Thoracic aorta (tissue), 2 donors: Measurements from ENCODE around the gene ANAPC10. TPM values are rescaled to one million over a fixed set of nuclear protein-coding genes. Genes with fewer than 3 reads are reported as not detected.
A peak's percentile ranks its signal among the peaks of the same experiment; 100 is the strongest.

ENCODE experiments used
- ATAC-seq: fragments of 150-250 bp; one replicate; pipeline ENCODE4 v1.8.0; 2017; ENCODE audit warnings: low read depth; ENCODE audit not compliant: insufficient number of reproducible peaks, low FRiP score
- DNase-seq: peaks from one replicate; pipeline ENCODE4 v3.0.0-alpha.2; 2020; ENCODE audit warnings: low spot score
- H3K27ac ChIP-seq, 2 donors: fragments of 200-600 bp; sonication (generic); 1 replicate in 1 of 2; 2 replicates in 1 of 2; pipeline ENCODE4 v1.5.1; 2016; ENCODE audit warnings: mild to moderate bottlenecking in 2 of 2, moderate library complexity in 2 of 2
- H3K27me3 ChIP-seq: fragments of 200-600 bp; sonication (generic); replicated peaks from 2 replicates; pipeline ENCODE4 v1.6.0; 2016; ENCODE audit warnings: mild to moderate bottlenecking; ENCODE audit not compliant: insufficient read depth
- H3K36me3 ChIP-seq: fragments of 200-600 bp; sonication (generic); one replicate; pipeline ENCODE4 v1.5.1; 2016
- H3K4me1 ChIP-seq, 2 donors: fragments of 200-600 bp; sonication (generic); 1 replicate in 1 of 2; 2 replicates in 1 of 2; pipeline versions ENCODE4 v1.5.1 to v1.6.0; 2016; ENCODE audit warnings: low read depth in 2 of 2, mild to moderate bottlenecking in 1 of 2; ENCODE audit not compliant: control insufficient read depth in 1 of 2
- H3K4me3 ChIP-seq: fragments of 200-600 bp; sonication (generic); 2 replicates; pipeline ENCODE4 v1.5.1; 2016; ENCODE audit warnings: mild to moderate bottlenecking
- H3K9me3 ChIP-seq: fragments of 200-600 bp; sonication (generic); 2 replicates; pipeline ENCODE4 v1.5.1; 2016
- total RNA-seq, 2 donors: library from RNA; depleted of rRNA; stranded (reverse); fragments of >200 nt; gene quantifications; one replicate each; pipeline versions ENCODE4 v1.1.0 to v1.2.3, GENCODE V29; 2016
- TF ChIP-seq, protein P1 (sequence below): fragments of 200-600 bp; sonication (generic); IDR thresholded peaks from one replicate; pipeline ENCODE4 v1.5.1; 2019; ENCODE audit warnings: antibody characterized with exemption

The ANAPC10 gene
- total RNA-seq, 2 donors from 2014 or later = 16.6 to 23.0 TPM

DNA sequence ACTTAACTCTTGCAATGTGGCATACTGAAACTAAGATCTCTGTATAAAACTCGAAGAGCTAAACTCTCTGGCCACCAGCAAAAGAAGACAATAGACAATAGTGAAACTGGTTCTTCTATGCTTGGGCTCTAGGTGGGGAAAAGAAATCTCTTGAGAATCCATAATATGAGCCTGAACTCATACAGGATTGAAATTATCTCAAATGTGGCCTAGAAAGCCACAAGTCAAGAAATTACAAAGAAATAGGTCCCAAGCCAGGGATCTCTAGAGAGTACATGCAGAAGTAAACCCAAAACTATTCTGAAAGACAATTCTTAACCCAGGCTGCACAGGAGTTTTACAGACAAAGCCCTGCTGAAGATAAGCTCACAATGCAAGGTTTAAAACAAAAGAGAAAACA lies 127.4 kb downstream of the ANAPC10 start:
- peaks cover 5 to 12% of the 10 kb centered on the region in 2 donors for H3K4me1 ChIP-seq
- ATAC-seq (no peak), DNase-seq (no peak)
- H3K9me3 ChIP-seq = no peaks in the 10 kb centered on the region
- no peak overlapping the region for H3K27ac ChIP-seq
- no peak overlapping the region for H3K4me3 ChIP-seq
- no peaks in the 10 kb centered on the region for H3K36me3 ChIP-seq
- H3K27me3 ChIP-seq = no peaks in the 10 kb centered on the region
- TF ChIP-seq, protein P1, sequence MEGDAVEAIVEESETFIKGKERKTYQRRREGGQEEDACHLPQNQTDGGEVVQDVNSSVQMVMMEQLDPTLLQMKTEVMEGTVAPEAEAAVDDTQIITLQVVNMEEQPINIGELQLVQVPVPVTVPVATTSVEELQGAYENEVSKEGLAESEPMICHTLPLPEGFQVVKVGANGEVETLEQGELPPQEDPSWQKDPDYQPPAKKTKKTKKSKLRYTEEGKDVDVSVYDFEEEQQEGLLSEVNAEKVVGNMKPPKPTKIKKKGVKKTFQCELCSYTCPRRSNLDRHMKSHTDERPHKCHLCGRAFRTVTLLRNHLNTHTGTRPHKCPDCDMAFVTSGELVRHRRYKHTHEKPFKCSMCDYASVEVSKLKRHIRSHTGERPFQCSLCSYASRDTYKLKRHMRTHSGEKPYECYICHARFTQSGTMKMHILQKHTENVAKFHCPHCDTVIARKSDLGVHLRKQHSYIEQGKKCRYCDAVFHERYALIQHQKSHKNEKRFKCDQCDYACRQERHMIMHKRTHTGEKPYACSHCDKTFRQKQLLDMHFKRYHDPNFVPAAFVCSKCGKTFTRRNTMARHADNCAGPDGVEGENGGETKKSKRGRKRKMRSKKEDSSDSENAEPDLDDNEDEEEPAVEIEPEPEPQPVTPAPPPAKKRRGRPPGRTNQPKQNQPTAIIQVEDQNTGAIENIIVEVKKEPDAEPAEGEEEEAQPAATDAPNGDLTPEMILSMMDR = no peak

DNA sequence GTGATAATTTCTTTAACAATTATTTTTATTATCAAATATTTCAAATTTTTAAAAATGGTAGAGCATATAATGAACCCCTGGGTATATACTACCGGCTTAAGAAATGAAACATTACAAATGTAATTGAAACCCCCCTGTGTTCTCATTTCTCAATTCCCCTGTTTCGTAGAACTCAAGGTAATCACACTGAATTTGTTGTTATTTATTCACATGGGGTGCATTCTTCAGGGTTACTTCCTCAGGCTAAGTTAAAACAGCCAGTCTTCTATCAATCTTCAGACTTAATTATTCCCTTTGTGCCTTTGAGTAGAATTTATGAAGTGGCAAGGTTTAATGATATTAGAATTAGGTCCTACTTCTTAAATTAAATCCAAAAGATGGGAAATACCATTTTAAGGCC lies 128.2 kb downstream of the ANAPC10 start:
- H3K4me3 ChIP-seq = no peak overlapping the region
- H3K36me3 ChIP-seq = no peaks in the 10 kb centered on the region
- DNase-seq (no peak), ATAC-seq (no peak)
- H3K4me1 ChIP-seq = peaks cover 5 to 12% of the 10 kb centered on the region in 2 donors
- H3K27ac ChIP-seq = no peak overlapping the region
- no peaks in the 10 kb centered on the region for H3K9me3 ChIP-seq
- H3K27me3 ChIP-seq = no peaks in the 10 kb centered on the region
- TF ChIP-seq, protein P1 = no peak

DNA sequence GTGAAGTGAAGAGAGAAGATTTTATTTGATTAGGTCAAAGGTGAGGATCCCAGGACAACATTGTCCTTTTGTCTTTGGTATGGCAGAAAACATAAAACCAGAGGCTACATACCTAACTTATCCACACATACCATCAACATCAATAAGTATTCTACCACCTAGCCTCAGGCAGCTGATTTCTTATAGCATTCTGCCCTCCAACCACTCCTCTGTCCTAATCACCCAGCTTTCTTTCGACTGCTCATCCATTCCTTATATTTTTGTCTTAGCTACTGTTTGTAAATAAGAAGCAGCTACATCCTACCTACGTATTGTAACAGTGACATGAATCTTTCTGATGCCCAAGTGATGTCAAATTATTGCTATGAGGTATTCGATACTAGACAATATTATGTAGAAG lies 129.4 kb downstream of the ANAPC10 start:
- H3K27me3 ChIP-seq = no peaks in the 10 kb centered on the region
- no peak overlapping the region for H3K27ac ChIP-seq
- no peaks in the 10 kb centered on the region for H3K9me3 ChIP-seq
- H3K4me3 ChIP-seq = no peak overlapping the region
- TF ChIP-seq, protein P1 = no peak
- DNase-seq (no peak), ATAC-seq (no peak)
- H3K4me1 ChIP-seq = peaks cover 5 to 12% of the 10 kb centered on the region in 2 donors
- no peaks in the 10 kb centered on the region for H3K36me3 ChIP-seq

DNA sequence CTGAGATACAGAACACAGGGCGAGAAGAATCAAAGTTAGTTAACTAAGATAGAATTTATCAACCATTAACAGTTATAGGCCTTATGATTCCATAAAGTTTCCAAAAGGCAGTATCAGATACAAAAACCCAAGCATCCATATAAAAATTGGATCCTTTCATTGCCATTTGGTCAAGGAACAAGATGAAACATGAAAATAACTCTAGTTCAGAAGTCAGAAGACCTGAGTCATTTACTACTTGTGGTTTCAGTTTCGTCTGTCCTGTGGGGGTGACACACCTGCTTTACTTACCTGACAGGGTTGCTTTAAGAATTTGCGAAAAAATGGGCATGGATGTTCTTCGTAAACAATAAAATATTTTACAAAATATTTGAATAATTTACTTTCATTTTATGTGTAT lies 130.8 kb downstream of the ANAPC10 start:
- H3K27ac ChIP-seq = peak overlapping the region in 1 of 2 donors; percentile 30
- DNase-seq (no peak), ATAC-seq (no peak)
- H3K36me3 ChIP-seq = no peaks in the 10 kb centered on the region
- no peaks in the 10 kb centered on the region for H3K9me3 ChIP-seq
- H3K4me1 ChIP-seq = peaks cover 5 to 12% of the 10 kb centered on the region in 2 donors
- no peaks in the 10 kb centered on the region for H3K27me3 ChIP-seq
- H3K4me3 ChIP-seq = no peak overlapping the region
- TF ChIP-seq, protein P1 = no peak

DNA sequence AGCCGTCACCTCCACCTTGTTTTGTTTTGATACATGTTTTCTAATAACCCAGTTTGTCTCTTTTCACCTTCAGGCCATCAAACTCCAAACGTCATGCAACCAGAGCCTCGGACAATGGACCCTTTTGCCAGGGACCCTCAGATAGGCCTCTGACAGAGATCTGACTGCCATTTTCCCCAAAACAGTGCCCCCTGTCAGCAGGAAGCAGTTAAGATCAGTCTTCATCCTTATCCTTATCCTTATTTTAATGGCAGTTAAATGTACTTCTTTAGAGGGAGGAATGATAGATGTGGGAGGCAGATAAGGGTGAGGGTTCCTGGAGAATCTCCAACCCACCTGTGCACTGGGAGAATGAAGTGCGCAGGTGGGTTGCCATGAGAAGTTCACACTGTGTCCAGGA lies 135.7 kb downstream of the ANAPC10 start:
- no peaks in the 10 kb centered on the region for H3K27me3 ChIP-seq
- TF ChIP-seq, protein P1 = no peak

More for the DNA sequence above, 135.7 kb downstream of the ANAPC10 start:
- Histone ChIP-seq H3K27ac (no peak overlapping the region), H3K36me3 (no peaks in the 10 kb centered on the region), H3K4me1 (peaks cover 5 to 12% of the 10 kb centered on the region in 2 donors), H3K4me3 (no peak overlapping the region), H3K9me3 (peaks cover 8% of the 10 kb centered on the region)
- ATAC-seq (no peak), DNase-seq (no peak)
